ENCODE data around the gene TMEM117.

- TF ChIP-seq CTCF (IDR thresholded peaks at IDR 0.05) = no peak
- TF ChIP-seq POLR2A (IDR thresholded peaks at IDR 0.05) = no peak
Observed at GRCh38 chr12:44287545-44287944, 451.7 kb downstream of the TMEM117 start.

All from esophagus squamous epithelium (tissue), 4 donors.